ENCODE measurements around the gene LEF1.

LEF1 gene

GRCh38 chr4:108168671-108169523 is at the start of gene LEF1:
TSS of gene LEF1 (minus strand) at chr4:108168932. CDS start at chr4:108167767, 1,165 bp downstream.
- DNase-seq (ENCODE audit: low read depth): no peak
- no peak within 1 kb of the TSS for H3K4me3 ChIP-seq (ENCODE audit: low read depth, low read length)
- TF ChIP-seq MAX (IDR thresholded peaks at IDR 0.05; ENCODE audit: low read depth, low read length) (no peak), MYC (IDR thresholded peaks at IDR 0.05; ENCODE audit: low read depth, low read length) (no peak), CTCF (IDR thresholded peaks at IDR 0.05; ENCODE audit: low read depth, low read length) (no peak), POLR2A (IDR thresholded peaks at IDR 0.05; ENCODE audit: extremely low read depth, insufficient read length) (no peak)

GRCh38 chr4:108216510-108216909 is 47.8 kb upstream of the LEF1 start:
- TF ChIP-seq CTCF (IDR thresholded peaks at IDR 0.05; ENCODE audit: low read depth, low read length) (no peak), MAX (IDR thresholded peaks at IDR 0.05; ENCODE audit: low read depth, low read length) (no peak), POLR2A (IDR thresholded peaks at IDR 0.05; ENCODE audit: extremely low read depth, insufficient read length) (no peak), MYC (IDR thresholded peaks at IDR 0.05; ENCODE audit: low read depth, low read length) (no peak)
- DNase-seq (ENCODE audit: low read depth): no peak
- no peak overlapping the region for H3K4me3 ChIP-seq (ENCODE audit: low read depth, low read length)

- no peak overlapping the region for H3K4me3 ChIP-seq (ENCODE audit: low read depth, low read length)
- TF ChIP-seq CTCF (IDR thresholded peaks at IDR 0.05; ENCODE audit: low read depth, low read length) (no peak), POLR2A (IDR thresholded peaks at IDR 0.05; ENCODE audit: extremely low read depth, insufficient read length) (no peak), MAX (IDR thresholded peaks at IDR 0.05; ENCODE audit: low read depth, low read length) (no peak), MYC (IDR thresholded peaks at IDR 0.05; ENCODE audit: low read depth, low read length) (no peak)
- no peak for DNase-seq (ENCODE audit: low read depth)
Measured at GRCh38 chr4:108215055-108215454, 46.3 kb upstream of the LEF1 start.

- TF ChIP-seq MAX (IDR thresholded peaks at IDR 0.05; ENCODE audit: low read depth, low read length) (no peak), MYC (IDR thresholded peaks at IDR 0.05; ENCODE audit: low read depth, low read length) (no peak), CTCF (IDR thresholded peaks at IDR 0.05; ENCODE audit: low read depth, low read length) (no peak), POLR2A (IDR thresholded peaks at IDR 0.05; ENCODE audit: extremely low read depth, insufficient read length) (no peak)
- no peak for DNase-seq (ENCODE audit: low read depth)
- H3K4me3 ChIP-seq (ENCODE audit: low read depth, low read length): no peak overlapping the region
Measured at GRCh38 chr4:108213723-108214122, 45.0 kb upstream of the LEF1 start.

- TF ChIP-seq POLR2A (IDR thresholded peaks at IDR 0.05; ENCODE audit: extremely low read depth, insufficient read length) (no peak), MAX (IDR thresholded peaks at IDR 0.05; ENCODE audit: low read depth, low read length) (no peak), CTCF (IDR thresholded peaks at IDR 0.05; ENCODE audit: low read depth, low read length) (no peak), MYC (IDR thresholded peaks at IDR 0.05; ENCODE audit: low read depth, low read length) (no peak)
- no peak overlapping the region for H3K4me3 ChIP-seq (ENCODE audit: low read depth, low read length)
- no peak for DNase-seq (ENCODE audit: low read depth)
Measured at GRCh38 chr4:108213308-108213707, 44.6 kb upstream of the LEF1 start.

Measured in NB4 (cell line).